ENCODE results near the gene RASGRP4. TPM values are rescaled to one million over a fixed set of nuclear protein-coding genes. Genes with fewer than 3 reads are reported as not detected.
"Not testable (repeated sequence)": the region's sequence is repeated elsewhere in the genome, so short reads cannot be mapped to it uniquely, and the experiment has no call there.

Gene RASGRP4
- total RNA-seq, 1 donor from 2014 or later, result 1.8 TPM

- H3K9me3 Mint-ChIP-seq, result no peaks in the 10 kb centered on the region
- H3K27ac Mint-ChIP-seq, result no peak overlapping the region
- H3K27me3 Mint-ChIP-seq (ENCODE audit: insufficient read depth), result no peaks in the 10 kb centered on the region
- intact Hi-C loops (cut with micrococcal nuclease), result no loop called here
- peaks cover 10% of the 10 kb centered on the region for H3K4me1 Mint-ChIP-seq (ENCODE audit: low read depth)
- no peak overlapping the region for H3K4me3 Mint-ChIP-seq
- DNase-seq (ENCODE audit: low spot score), result no peak
- peaks cover 46% of the 10 kb centered on the region for H3K36me3 Mint-ChIP-seq (ENCODE audit: low read depth)
These were observed 44.9 kb downstream of the RASGRP4 start for GRCh38 chr19:38381138-38381537.

DNA sequence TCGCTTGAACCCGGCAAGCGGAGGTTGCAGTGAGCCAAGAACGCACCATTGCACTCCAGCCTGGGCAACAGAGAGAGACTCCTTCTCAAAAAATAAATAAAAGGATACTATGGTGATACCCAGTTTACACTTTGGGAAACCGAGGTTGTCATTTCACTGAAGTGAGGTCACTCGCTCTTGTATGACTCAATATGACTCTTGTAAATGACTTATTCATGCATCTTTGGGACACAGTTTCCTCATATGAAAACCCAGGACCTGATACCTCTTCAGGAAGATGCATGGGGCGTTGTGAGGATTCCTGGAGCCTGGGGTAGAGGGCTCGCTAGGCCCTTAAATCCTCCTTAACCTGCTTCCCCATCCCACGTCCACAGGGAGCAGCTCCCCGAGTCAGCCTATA, 47.2 kb downstream of the RASGRP4 start:
- intact Hi-C loops (cut with micrococcal nuclease), result no loop called here
- no peaks in the 10 kb centered on the region for H3K9me3 Mint-ChIP-seq
- no peaks in the 10 kb centered on the region for H3K27me3 Mint-ChIP-seq (ENCODE audit: insufficient read depth)
- H3K4me3 Mint-ChIP-seq, result no peak overlapping the region
- H3K36me3 Mint-ChIP-seq (ENCODE audit: low read depth), result peaks cover 48% of the 10 kb centered on the region
- peaks cover 31% of the 10 kb centered on the region for H3K4me1 Mint-ChIP-seq (ENCODE audit: low read depth)
- DNase-seq (ENCODE audit: low spot score), result no peak
- no peak overlapping the region for H3K27ac Mint-ChIP-seq

GRCh38 chr19:38377052-38377451, 49.0 kb downstream of the RASGRP4 start:
- Mint-ChIP-seq H3K27me3 (ENCODE audit: insufficient read depth) (no peaks in the 10 kb centered on the region), H3K9me3 (no peaks in the 10 kb centered on the region), H3K4me1 (ENCODE audit: low read depth) (peaks cover 31% of the 10 kb centered on the region), H3K4me3 (peak overlapping the region; percentile 100), H3K36me3 (ENCODE audit: low read depth) (peaks cover 37% of the 10 kb centered on the region), H3K27ac (peak overlapping the region; percentile 65)
- intact Hi-C loops (cut with micrococcal nuclease), result no loop called here
- no peak for DNase-seq (ENCODE audit: low spot score)

- Mint-ChIP-seq H3K36me3 (ENCODE audit: low read depth) (peaks cover 34% of the 10 kb centered on the region), H3K4me1 (ENCODE audit: low read depth) (peaks cover 31% of the 10 kb centered on the region), H3K27me3 (ENCODE audit: insufficient read depth) (no peaks in the 10 kb centered on the region), H3K9me3 (no peaks in the 10 kb centered on the region), H3K4me3 (peak overlapping the region; percentile 100), H3K27ac (peak overlapping the region; percentile 65)
- intact Hi-C loops (cut with micrococcal nuclease), result no loop called here
- DNase-seq (ENCODE audit: low spot score), result no peak
These were observed 49.4 kb downstream of the RASGRP4 start for GRCh38 chr19:38376576-38376975.

DNA sequence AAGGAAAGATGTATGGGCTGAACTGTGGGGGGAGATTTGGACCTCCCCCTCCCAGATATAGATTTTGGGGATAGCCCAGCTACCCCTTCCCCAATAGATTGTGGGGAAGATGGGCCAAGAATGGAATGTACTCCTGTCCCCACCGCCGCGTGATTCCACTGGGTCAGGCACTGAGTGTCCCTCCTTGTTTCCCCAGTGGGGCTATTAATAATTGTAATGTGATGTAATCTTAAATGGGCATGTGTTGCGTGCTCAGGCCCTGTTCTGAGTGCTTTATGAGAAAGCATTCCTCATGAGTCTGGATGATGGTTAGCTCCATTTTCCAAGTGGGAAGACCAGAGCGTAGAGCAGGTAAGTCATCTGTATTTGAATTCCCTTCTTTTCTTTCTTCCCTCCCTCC, 50.3 kb downstream of the RASGRP4 start:
- Mint-ChIP-seq H3K36me3 (ENCODE audit: low read depth) (peaks cover 34% of the 10 kb centered on the region), H3K4me1 (ENCODE audit: low read depth) (peaks cover 31% of the 10 kb centered on the region), H3K9me3 (no peaks in the 10 kb centered on the region), H3K4me3 (peak overlapping the region; percentile 100), H3K27me3 (ENCODE audit: insufficient read depth) (no peaks in the 10 kb centered on the region), H3K27ac (peak overlapping the region; percentile 99)
- no peak for DNase-seq (ENCODE audit: low spot score)
- intact Hi-C loops (cut with micrococcal nuclease), result no loop called here

- Mint-ChIP-seq H3K27me3 (ENCODE audit: insufficient read depth) (peaks cover under 1% of the 10 kb centered on the region), H3K27ac (peak overlapping the region; percentile 99), H3K9me3 (no peaks in the 10 kb centered on the region), H3K4me3 (peak overlapping the region; percentile 100), H3K4me1 (ENCODE audit: low read depth) (peaks cover 31% of the 10 kb centered on the region), H3K36me3 (ENCODE audit: low read depth) (peaks cover 28% of the 10 kb centered on the region)
- no peak for DNase-seq (ENCODE audit: low spot score)
- intact Hi-C loops (cut with micrococcal nuclease), result no loop called here
These were observed 50.9 kb downstream of the RASGRP4 start for GRCh38 chr19:38375098-38375493.

GRCh38 chr19:38374332-38375097, 51.5 kb downstream of the RASGRP4 start, which contains the start of gene PSMD8:
PSMD8 (plus strand) TSS chr19:38374571; CDS start chr19:38374602, 31 bp downstream.
- Mint-ChIP-seq H3K4me3 (peak within 1 kb of the TSS; percentile 100), H3K36me3 (ENCODE audit: low read depth) (peaks cover 27% of the 10 kb centered on the region), H3K4me1 (ENCODE audit: low read depth) (peaks cover 31% of the 10 kb centered on the region), H3K27ac (peak within 1 kb of the TSS; percentile 99), H3K9me3 (no peaks in the 10 kb centered on the region), H3K27me3 (ENCODE audit: insufficient read depth) (peaks cover 3% of the 10 kb centered on the region)
- intact Hi-C loops (cut with micrococcal nuclease), result loop anchor here (1.0 kb wide), 12 partner anchors 12 to 525 kb away; partner anchors contain the start of genes EIF3K, NFKBIB, SIPA1L3 and SIRT2
- peak; percentile 98 for DNase-seq (ENCODE audit: low spot score)

DNA sequence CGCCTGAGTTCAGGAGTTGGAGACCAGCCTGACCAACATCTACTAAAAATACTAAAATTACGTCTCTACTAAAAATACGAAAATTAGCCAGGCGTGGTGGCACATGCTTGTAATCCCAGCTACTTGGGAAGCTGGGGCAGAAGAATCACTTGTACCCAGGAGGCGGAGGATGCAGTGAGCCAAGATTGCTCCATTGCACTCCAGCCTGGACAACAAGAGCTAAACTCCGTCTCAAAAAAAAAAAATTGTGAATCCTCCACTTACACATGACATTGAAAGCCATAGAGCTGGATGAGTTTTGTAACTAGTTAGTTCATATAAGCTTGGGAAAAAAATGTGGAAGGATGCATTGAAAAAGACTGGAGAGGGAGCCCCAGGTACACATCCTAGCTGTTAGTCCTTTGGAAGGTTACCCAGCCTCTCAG, 52.1 kb downstream of the RASGRP4 start:
- no peak for DNase-seq (ENCODE audit: low spot score)
- Mint-ChIP-seq H3K9me3 (no peaks in the 10 kb centered on the region), H3K27me3 (ENCODE audit: insufficient read depth) (peaks cover 6% of the 10 kb centered on the region), H3K27ac (peak overlapping the region; percentile 93), H3K4me3 (peak overlapping the region; percentile 100), H3K4me1 (ENCODE audit: low read depth) (peaks cover 31% of the 10 kb centered on the region), H3K36me3 (ENCODE audit: low read depth) (peaks cover 21% of the 10 kb centered on the region)
- intact Hi-C loops (cut with micrococcal nuclease), result loop anchor here (1.0 kb wide), 12 partner anchors 12 to 525 kb away; partner anchors contain the start of genes EIF3K, NFKBIB, SIPA1L3 and SIRT2

- intact Hi-C loops (cut with micrococcal nuclease), result no loop called here
These were observed 54.9 kb downstream of the RASGRP4 start for GRCh38 chr19:38371081-38371480.

GRCh38 chr19:38370299-38370698, 55.7 kb downstream of the RASGRP4 start:
- intact Hi-C loops (cut with micrococcal nuclease), result no loop called here
- DNase-seq (ENCODE audit: low spot score), result no peak

More at GRCh38 chr19:38371081-38371480, 54.9 kb downstream of the RASGRP4 start:
- Mint-ChIP-seq H3K27ac (no peak overlapping the region), H3K4me3 (no peak overlapping the region), H3K9me3 (no peaks in the 10 kb centered on the region), H3K4me1 (ENCODE audit: low read depth) (peaks cover 21% of the 10 kb centered on the region), H3K27me3 (ENCODE audit: insufficient read depth) (peaks cover 6% of the 10 kb centered on the region), H3K36me3 (ENCODE audit: low read depth) (peaks cover 14% of the 10 kb centered on the region)
- no peak for DNase-seq (ENCODE audit: low spot score)

DNA sequence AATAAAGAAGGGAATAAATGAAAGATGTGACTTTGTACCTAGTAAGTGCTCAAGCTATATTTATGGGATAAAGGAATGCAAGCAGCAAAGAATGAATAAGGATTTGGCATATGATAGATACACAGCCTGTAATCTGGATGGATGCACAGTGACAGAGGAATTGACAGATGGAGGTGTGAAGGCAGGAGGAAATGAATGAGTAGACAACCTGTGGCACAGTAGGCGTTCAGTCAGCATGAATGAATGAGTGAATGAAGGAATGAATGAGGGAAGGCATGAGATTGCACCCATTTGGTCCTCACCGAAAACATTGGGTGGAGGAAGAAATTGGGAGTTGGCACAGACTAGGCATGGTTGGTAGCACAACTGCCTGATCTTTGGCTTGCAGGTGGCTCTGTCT, 56.4 kb downstream of the RASGRP4 start:
- Mint-ChIP-seq H3K27ac (no peak overlapping the region), H3K4me3 (no peak overlapping the region), H3K36me3 (ENCODE audit: low read depth) (peaks cover under 1% of the 10 kb centered on the region), H3K4me1 (ENCODE audit: low read depth) (peaks cover 6% of the 10 kb centered on the region), H3K9me3 (no peaks in the 10 kb centered on the region), H3K27me3 (ENCODE audit: insufficient read depth) (peaks cover 6% of the 10 kb centered on the region)
- no peak for DNase-seq (ENCODE audit: low spot score)
- intact Hi-C loops (cut with micrococcal nuclease), result no loop called here

More at GRCh38 chr19:38370299-38370698, 55.7 kb downstream of the RASGRP4 start:
- no peak overlapping the region for H3K4me3 Mint-ChIP-seq
- no peak overlapping the region for H3K27ac Mint-ChIP-seq
- peaks cover 6% of the 10 kb centered on the region for H3K27me3 Mint-ChIP-seq (ENCODE audit: insufficient read depth)
- H3K36me3 Mint-ChIP-seq (ENCODE audit: low read depth), result peaks cover 7% of the 10 kb centered on the region
- H3K4me1 Mint-ChIP-seq (ENCODE audit: low read depth), result peaks cover 13% of the 10 kb centered on the region
- H3K9me3 Mint-ChIP-seq, result no peaks in the 10 kb centered on the region

GRCh38 chr19:38367041-38367440, 59.0 kb downstream of the RASGRP4 start:
- Mint-ChIP-seq H3K27me3 (ENCODE audit: insufficient read depth) (peaks cover 6% of the 10 kb centered on the region), H3K9me3 (no peaks in the 10 kb centered on the region), H3K36me3 (ENCODE audit: low read depth) (no peaks in the 10 kb centered on the region), H3K4me1 (ENCODE audit: low read depth) (peaks cover 6% of the 10 kb centered on the region), H3K4me3 (no peak overlapping the region), H3K27ac (no peak overlapping the region)
- intact Hi-C loops (cut with micrococcal nuclease), result no loop called here
- no peak for DNase-seq (ENCODE audit: low spot score)

DNA sequence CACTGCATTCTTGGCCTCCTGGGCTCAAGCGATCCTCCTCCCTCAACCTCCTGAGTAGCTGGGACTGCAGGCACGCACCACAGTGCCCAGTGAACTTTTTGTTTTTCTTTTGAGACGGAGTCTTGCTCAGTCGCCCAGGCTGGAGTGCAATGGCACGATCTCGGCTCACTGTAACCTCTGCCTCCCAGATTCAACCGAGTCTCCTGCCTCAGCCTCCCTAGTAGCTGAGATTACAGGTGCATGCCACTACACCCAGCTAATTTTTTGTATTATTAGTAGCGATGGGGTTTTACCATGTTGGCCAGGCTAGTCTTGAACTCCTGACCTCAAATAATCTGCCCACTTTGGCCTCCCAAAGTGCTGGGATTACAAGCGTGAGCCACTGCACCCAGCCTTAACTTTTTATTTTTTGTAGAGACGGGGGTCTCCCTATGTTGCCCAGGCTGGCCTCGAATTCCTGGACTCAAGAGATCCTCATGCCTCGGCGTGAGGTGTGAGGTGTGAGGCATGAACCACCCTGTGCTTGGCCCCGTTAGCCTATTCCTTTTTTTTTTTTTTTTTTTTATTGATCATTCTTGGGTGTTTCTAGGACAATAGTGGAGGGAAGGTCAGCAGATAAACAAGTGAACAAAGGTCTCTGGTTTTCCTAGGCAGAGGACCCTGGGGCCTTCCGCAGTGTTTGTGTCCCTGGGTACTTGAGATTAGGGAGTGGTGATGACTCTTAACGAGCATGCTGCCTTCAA, 62.9 kb downstream of the RASGRP4 start:
- not testable (repeated sequence) for H3K27ac Mint-ChIP-seq

More for the DNA sequence above, 62.9 kb downstream of the RASGRP4 start:
- H3K36me3 Mint-ChIP-seq (ENCODE audit: low read depth); H3K9me3 Mint-ChIP-seq; DNase-seq (ENCODE audit: low spot score): not testable (repeated sequence)
- peak overlapping the region; percentile 61 for H3K4me3 Mint-ChIP-seq
- intact Hi-C loops (cut with micrococcal nuclease), result loop anchor here (1.0 to 2.0 kb wide), 6 partner anchors 11 to 487 kb away; partner anchors contain the start of genes GGN, PSMD8, SIPA1L3 and SPRED3
- peaks cover 26% of the 10 kb centered on the region for H3K27me3 Mint-ChIP-seq (ENCODE audit: insufficient read depth)
- H3K4me1 Mint-ChIP-seq (ENCODE audit: low read depth), result peaks cover 22% of the 10 kb centered on the region

Data from activated T-helper 1 cell treated with anti-CD3 and anti-CD28 coated beads, Interleukin-12 subunit alpha, Interleukin-12 subunit beta, Interleukin-2, Interleukin-4 antibody, amounts not matched to agents 30 ng/mL and 10 ng/mL and 1 ng/mL, durations not matched to agents 14 hours and 24 hours and 36 hours (primary cell).